SK-N-MC (cell line): Measurements from ENCODE around the gene NPRL2.
"Not testable (repeated sequence)": the region's sequence is repeated elsewhere in the genome, so short reads cannot be mapped to it uniquely, and the experiment has no call there.

Source experiments
- DNase-seq: peaks from one replicate; pipeline ENCODE4 v3.0.0-alpha.2; 2011; ENCODE audit warnings: low read depth, low spot score
- H3K27ac ChIP-seq: fragments of 200-600 bp; sonication (generic); 2 replicates; pipeline ENCODE4 v1.5.1; 2016; ENCODE audit warnings: mixed run types
- H3K36me3 ChIP-seq: fragments of 200-600 bp; sonication (generic); 2 replicates; pipeline ENCODE4 v1.6.1; 2017; ENCODE audit warnings: antibody characterized with exemption, low read length, mixed read lengths; ENCODE audit not compliant: insufficient read depth
- H3K4me3 ChIP-seq: fragments of 200-600 bp; sonication (generic); 2 replicates; pipeline ENCODE4 v1.5.1; 2016
- H3K9ac ChIP-seq: fragments of 200-600 bp; sonication (generic); 2 replicates; pipeline ENCODE4 v1.8.0; 2017; ENCODE audit warnings: mixed run types, mixed read lengths; ENCODE audit not compliant: insufficient read length
- H3K9me3 ChIP-seq: fragments of 200-600 bp; sonication (generic); 2 replicates; pipeline ENCODE4 v1.6.1; 2017; ENCODE audit warnings: low read depth, mild to moderate bottlenecking, antibody characterized with exemption, low read length, moderate library complexity, mixed read lengths
- EZH2 ChIP-seq: fragments of 200-600 bp; sonication (generic); IDR thresholded peaks from one replicate; pipeline ENCODE4 v1.6.1; 2017; ENCODE audit warnings: antibody characterized with exemption
- FOXP2 ChIP-seq: optimal IDR thresholded peaks from 2 replicates; pipeline ENCODE3; 2011; ENCODE audit warnings: mild to moderate bottlenecking, moderate library complexity; ENCODE audit not compliant: insufficient read depth; ENCODE audit errors: extremely low read length, control extremely low read depth
- POLR2AphosphoS5 ChIP-seq: IDR thresholded peaks from 2 replicates; pipeline ENCODE4 v1.6.1; 2012; ENCODE audit warnings: mild to moderate bottlenecking, low read depth, low read length, borderline replicate concordance

Gene NPRL2

DNA sequence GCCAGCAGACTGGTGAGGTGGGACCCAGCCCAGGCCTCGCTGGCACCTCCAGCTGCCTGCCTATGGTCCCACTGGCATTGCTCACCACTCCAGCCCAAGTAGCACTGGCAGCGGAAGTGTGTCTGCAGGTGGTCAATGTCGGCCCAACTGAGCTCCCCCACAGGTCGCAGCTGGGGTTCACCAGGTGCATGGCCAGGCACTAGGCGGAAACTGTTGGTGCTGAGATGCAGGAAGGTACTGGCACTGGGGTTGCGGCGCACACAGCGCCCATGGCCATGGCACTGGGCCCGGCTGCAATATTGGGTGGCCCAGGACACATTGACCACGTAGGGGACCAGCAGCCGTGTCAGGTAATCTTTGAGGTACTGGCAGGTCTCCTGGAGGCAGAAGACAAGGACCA, 32.4 kb downstream of the NPRL2 start:
- Histone ChIP-seq H3K36me3 (peaks cover 15% of the 10 kb centered on the region; the same call in 1 of the 2 replicates), H3K9me3 (no peaks in the 10 kb centered on the region), H3K27ac (no peak overlapping the region), H3K4me3 (no peak overlapping the region), H3K9ac (no peak overlapping the region)
- no peak for DNase-seq
- TF ChIP-seq EZH2 (no peak), POLR2AphosphoS5 (no peak), FOXP2 (no peak)

DNA sequence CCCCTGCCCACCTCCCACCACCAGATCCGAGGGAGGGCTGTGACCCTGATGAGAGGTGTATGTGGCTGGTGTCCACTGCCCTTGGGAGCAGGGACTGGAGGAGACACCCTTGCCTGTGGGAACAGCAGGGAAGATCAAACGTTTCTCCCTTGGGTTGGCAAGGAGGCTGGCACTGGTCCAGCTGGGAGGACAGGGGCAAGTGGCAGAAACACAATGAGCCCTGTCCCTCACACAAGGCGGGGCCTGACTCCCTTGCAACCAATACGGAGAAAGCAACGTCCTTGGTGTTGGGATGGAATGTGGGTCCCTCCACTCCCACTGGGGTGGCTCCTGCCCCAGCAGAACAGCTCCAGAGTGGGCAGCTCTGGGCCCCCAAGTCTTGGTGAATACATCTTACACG, 33.3 kb downstream of the NPRL2 start:
- Histone ChIP-seq H3K36me3 (peaks cover 15% of the 10 kb centered on the region; the same call in 1 of the 2 replicates), H3K4me3 (no peak overlapping the region), H3K27ac (no peak overlapping the region), H3K9ac (no peak overlapping the region), H3K9me3 (no peaks in the 10 kb centered on the region)
- TF ChIP-seq FOXP2 = no peak
- TF ChIP-seq POLR2AphosphoS5 = no peak
- no peak for TF ChIP-seq EZH2
- no peak for DNase-seq

- no peaks in the 10 kb centered on the region for H3K9me3 ChIP-seq
- no peak overlapping the region for H3K9ac ChIP-seq
- no peak overlapping the region for H3K4me3 ChIP-seq
- TF ChIP-seq FOXP2 = no peak
- no peak for TF ChIP-seq POLR2AphosphoS5
- no peak for TF ChIP-seq EZH2
- H3K27ac ChIP-seq = no peak overlapping the region
- no peak for DNase-seq
- peaks cover 15% of the 10 kb centered on the region; the same call in 1 of the 2 replicates for H3K36me3 ChIP-seq
Measured at GRCh38 chr3:50316657-50317242, 33.8 kb downstream of the NPRL2 start.

DNA sequence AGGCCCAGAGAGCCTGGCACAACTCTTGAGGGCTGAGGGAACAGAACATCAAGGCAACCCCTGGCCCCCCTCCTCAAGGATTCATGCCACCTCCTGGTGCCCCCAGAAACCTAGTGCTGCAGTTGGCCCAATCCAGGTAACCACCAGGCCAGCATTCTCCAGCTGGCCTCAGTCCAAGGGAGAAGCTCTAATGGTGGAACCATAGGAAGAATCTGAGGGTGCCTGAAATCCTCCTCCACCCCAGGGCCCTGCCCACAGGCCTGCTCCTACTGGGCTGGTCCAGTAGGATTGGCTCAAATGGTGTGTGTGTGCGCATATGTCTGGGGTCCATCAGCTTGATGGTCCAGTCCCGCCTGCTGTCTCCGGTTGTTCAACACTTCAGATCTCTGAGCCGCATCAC, 35.8 kb downstream of the NPRL2 start:
- no peak overlapping the region for H3K9ac ChIP-seq
- no peaks in the 10 kb centered on the region for H3K9me3 ChIP-seq
- DNase-seq = no peak
- no peak overlapping the region for H3K4me3 ChIP-seq
- no peak for TF ChIP-seq POLR2AphosphoS5
- peaks cover 15% of the 10 kb centered on the region; the same call in 1 of the 2 replicates for H3K36me3 ChIP-seq
- no peak overlapping the region for H3K27ac ChIP-seq

- H3K36me3 ChIP-seq = peaks cover 12% of the 10 kb centered on the region; the same call in 1 of the 2 replicates
Measured at GRCh38 chr3:50314342-50314741, 36.2 kb downstream of the NPRL2 start.

GRCh38 chr3:50312041-50312440, 38.5 kb downstream of the NPRL2 start:
- DNase-seq, H3K27ac ChIP-seq, H3K4me3 ChIP-seq, H3K9me3 ChIP-seq, H3K9ac ChIP-seq, H3K36me3 ChIP-seq: not testable (repeated sequence)

More at GRCh38 chr3:50314342-50314741, 36.2 kb downstream of the NPRL2 start:
- no peak for DNase-seq
- Histone ChIP-seq H3K9ac (no peak overlapping the region), H3K9me3 (no peaks in the 10 kb centered on the region), H3K27ac (no peak overlapping the region), H3K4me3 (no peak overlapping the region)
- TF ChIP-seq EZH2 (no peak), POLR2AphosphoS5 (no peak), FOXP2 (no peak)

GRCh38 chr3:50304601-50305000, 46.0 kb downstream of the NPRL2 start:
- Histone ChIP-seq H3K27ac (no peak overlapping the region), H3K9me3 (no peaks in the 10 kb centered on the region), H3K36me3 (no peaks in the 10 kb centered on the region), H3K9ac (no peak overlapping the region), H3K4me3 (no peak overlapping the region)
- TF ChIP-seq POLR2AphosphoS5 (no peak), EZH2 (no peak), FOXP2 (no peak)
- no peak for DNase-seq

DNA sequence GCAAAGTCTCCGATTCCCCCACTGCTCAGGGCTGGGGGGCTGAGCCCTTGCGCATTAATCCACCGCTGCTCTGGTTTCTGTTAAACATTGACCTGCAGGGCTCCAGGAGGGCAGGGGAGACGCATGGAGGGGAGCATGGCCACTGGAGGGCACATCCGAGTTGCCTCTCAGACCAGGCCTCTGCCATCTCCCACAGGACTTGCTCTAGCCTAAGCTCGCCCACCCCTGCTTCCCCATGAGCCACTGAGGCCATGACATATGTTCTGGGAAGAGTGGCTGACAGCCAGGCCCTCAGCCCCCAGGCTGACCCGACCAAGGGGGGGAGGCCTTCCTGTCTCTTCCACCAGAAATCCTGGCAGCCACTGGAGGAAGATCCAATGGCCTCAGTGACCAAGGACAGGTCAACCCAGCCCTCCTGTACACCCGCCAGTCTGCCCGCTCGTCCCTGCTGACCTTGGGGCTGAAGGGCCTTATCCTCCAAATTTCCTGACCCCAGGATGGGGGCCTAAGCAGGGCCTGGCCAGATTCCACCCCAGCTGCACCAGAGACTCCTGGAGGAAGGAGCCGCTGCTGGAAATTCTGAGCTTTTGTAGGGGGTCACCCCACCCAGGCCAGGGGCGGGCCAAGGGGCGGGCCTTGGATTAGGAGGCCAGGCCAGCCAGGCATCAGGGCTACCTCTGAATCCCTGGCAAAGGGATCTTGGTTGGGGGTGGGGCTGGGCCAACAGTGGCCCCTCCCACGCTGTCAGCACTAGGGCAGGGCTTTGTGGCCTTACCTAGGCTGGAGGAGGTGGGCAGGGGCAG, 47.4 kb downstream of the NPRL2 start, which contains the start of gene HYAL1:
Gene HYAL1, minus strand, starts transcription at position 562 of the 803 bp plus-strand sequence. CDS start 618 bp downstream, outside the sequence.
- DNase-seq = no peak
- H3K9me3 ChIP-seq = no peaks in the 10 kb centered on the region
- no peak within 1 kb of the TSS for H3K9ac ChIP-seq
- no peaks in the 10 kb centered on the region for H3K36me3 ChIP-seq
- no peak within 1 kb of the TSS for H3K4me3 ChIP-seq
- TF ChIP-seq FOXP2 = no peak
- TF ChIP-seq EZH2 = no peak
- no peak for TF ChIP-seq POLR2AphosphoS5
- H3K27ac ChIP-seq = no peak within 1 kb of the TSS
